Measurements from ENCODE around the gene C6orf136. TPM values are rescaled to one million over a fixed set of nuclear protein-coding genes. Genes with fewer than 3 reads are reported as not detected.

Gene C6orf136
- total RNA-seq, 4 donors from 2014 or later, result 35.5 to 111 (median 83.8) TPM

DNA sequence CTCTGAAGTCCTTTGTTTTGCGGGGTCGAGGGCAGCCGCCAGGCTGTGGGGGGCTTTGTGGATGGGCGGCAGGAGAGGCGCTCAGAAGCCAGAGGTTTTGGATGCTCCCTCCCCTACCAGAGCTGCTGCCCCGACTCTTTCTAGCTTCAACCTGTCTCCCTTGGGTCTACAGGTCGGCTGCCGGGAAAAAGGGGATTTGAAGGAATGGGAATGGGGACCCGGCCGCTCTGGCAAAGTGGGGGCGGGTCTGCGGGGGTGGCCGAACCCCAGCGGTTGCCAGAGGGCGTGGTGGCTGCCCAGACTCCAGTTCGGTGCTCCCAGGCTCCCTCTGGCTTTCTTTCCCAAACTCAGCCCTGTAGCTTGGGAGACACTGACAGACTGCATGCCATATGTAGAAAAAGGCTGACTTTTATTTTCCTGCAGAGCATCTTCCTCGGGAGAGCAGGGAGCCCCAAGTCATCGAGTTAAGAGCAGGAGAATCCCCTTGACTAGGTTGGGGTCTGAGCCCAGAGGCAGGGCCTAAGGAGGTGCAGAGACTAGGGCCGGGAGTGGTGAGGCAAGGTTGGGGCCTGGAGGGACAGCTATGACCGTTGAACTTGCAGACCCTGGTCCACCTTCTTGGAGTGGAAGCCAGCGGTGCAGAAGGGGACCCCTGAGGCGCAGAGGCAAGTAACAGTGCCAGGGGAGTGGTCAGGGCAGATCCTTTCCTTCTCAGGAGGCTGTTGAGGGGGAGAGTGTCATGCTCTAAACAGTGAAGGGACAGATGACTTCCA lies 40.9 kb downstream of the C6orf136 start:
- Histone ChIP-seq H3K4me1 (peaks cover 0 to 48% (median 26%) of the 10 kb centered on the region in 4 donors), H3K27me3 (no peaks in the 10 kb centered on the region), H3K9me3 (no peaks in the 10 kb centered on the region), H3K4me3 (peak overlapping the region; percentile 72 to 78 (median 74)), H3K36me3 (no peaks in the 10 kb centered on the region), H3K27ac (peak overlapping the region; percentile 86 to 98 (median 94))
- TF ChIP-seq CTCF (IDR thresholded peaks at IDR 0.05) (no peak), POLR2A (IDR thresholded peaks at IDR 0.05) (no peak)
- no peak for DNase-seq

- peak in 2 of 3 donors; percentile 74 to 75 for DNase-seq
- Histone ChIP-seq H3K9me3 (no peaks in the 10 kb centered on the region), H3K36me3 (no peaks in the 10 kb centered on the region), H3K27me3 (no peaks in the 10 kb centered on the region), H3K4me1 (peaks cover 0 to 40% (median 26%) of the 10 kb centered on the region in 4 donors), H3K4me3 (peak overlapping the region in 1 of 4 donors; percentile 75), H3K27ac (peak overlapping the region; percentile 86 to 98 (median 94))
- TF ChIP-seq CTCF (IDR thresholded peaks at IDR 0.05) (no peak), POLR2A (IDR thresholded peaks at IDR 0.05) (no peak)
These were observed 41.6 kb downstream of the C6orf136 start for GRCh38 chr6:30688569-30688968.

- no peak for TF ChIP-seq POLR2A (IDR thresholded peaks at IDR 0.05)
- no peak for TF ChIP-seq CTCF (IDR thresholded peaks at IDR 0.05)
- no peaks in the 10 kb centered on the region for H3K36me3 ChIP-seq
- H3K4me3 ChIP-seq, result no peak overlapping the region
- no peak for DNase-seq
- peaks cover 0 to 36% (median 26%) of the 10 kb centered on the region in 4 donors for H3K4me1 ChIP-seq
- H3K9me3 ChIP-seq, result no peaks in the 10 kb centered on the region
- H3K27me3 ChIP-seq, result no peaks in the 10 kb centered on the region
- peak overlapping the region; percentile 86 to 98 (median 94) for H3K27ac ChIP-seq
These were observed 42.3 kb downstream of the C6orf136 start for GRCh38 chr6:30689022-30689865.

GRCh38 chr6:30689985-30690384 lies 43.1 kb downstream of the C6orf136 start:
- TF ChIP-seq CTCF (IDR thresholded peaks at IDR 0.05) (no peak), POLR2A (IDR thresholded peaks at IDR 0.05) (no peak)

DNA sequence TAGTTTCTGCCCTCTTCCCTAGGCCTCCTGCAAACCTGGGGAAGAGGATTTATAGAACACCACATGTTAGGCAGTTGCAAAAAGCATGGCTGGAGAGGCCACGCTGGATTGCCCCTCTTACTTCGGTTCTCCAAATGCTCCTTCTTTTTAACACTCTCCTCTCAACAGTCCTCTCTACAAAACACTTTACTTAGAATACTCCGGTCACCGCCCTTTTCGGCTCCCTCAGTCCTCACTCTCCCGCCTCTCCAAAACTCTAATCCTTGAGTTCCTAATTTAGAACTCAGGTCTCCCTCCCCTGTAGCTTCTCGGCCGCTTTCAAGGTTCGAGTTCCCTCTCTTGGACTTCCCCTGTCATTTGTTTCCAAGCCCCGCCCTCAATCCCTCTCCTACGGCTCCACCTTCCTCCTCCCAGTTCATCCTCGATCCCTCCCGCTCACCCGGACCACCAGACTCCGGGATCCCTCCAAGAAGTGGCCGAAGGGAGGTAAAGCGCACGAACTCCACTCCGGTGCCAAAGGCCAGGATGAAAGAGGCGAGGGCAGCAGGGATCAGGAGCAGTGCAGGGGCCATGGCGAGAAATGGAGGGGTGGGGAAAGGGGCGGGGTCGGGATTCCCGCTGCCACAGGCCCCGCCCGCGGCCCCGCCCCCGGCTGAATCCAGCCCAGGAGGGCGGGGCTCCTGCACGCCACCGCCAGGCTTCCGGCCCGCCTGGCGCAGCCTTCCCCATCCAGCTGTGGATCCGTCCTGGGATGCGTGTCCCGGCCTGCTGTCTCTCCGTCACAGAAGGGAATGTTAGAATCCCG lies 43.7 kb downstream of the C6orf136 start, which contains the start of gene NRM:
NRM (minus strand) TSS at position 582 of the 805 bp plus-strand sequence; CDS start at position 572, 10 bp downstream.
- Histone ChIP-seq H3K27me3 (no peaks in the 10 kb centered on the region), H3K27ac (peak within 1 kb of the TSS; percentile 51 to 98 (median 88)), H3K36me3 (no peaks in the 10 kb centered on the region), H3K4me1 (peaks cover 0 to 36% (median 26%) of the 10 kb centered on the region in 4 donors), H3K9me3 (no peaks in the 10 kb centered on the region), H3K4me3 (peak within 1 kb of the TSS; percentile 56 to 77 (median 68))
- DNase-seq, result peak; percentile 88 to 92 (median 92)
- TF ChIP-seq POLR2A (IDR thresholded peaks at IDR 0.05), result no peak

More at GRCh38 chr6:30689985-30690384, 43.1 kb downstream of the C6orf136 start:
- H3K4me1 ChIP-seq, result peaks cover 0 to 36% (median 26%) of the 10 kb centered on the region in 4 donors
- no peaks in the 10 kb centered on the region for H3K9me3 ChIP-seq
- peak overlapping the region; percentile 51 to 98 (median 88) for H3K27ac ChIP-seq
- no peaks in the 10 kb centered on the region for H3K36me3 ChIP-seq
- H3K27me3 ChIP-seq, result no peaks in the 10 kb centered on the region
- H3K4me3 ChIP-seq, result peak overlapping the region; percentile 56 to 77 (median 68)
- no peak for DNase-seq

Data from Peyer's patch (tissue), 4 donors.